ENCODE data around the gene RASL10B. TPM values are rescaled to one million over a fixed set of nuclear protein-coding genes. Genes with fewer than 3 reads are reported as not detected.
A peak's percentile ranks its signal among the peaks of the same experiment; 100 is the strongest.
"Not testable (repeated sequence)": the region's sequence is repeated elsewhere in the genome, so short reads cannot be mapped to it uniquely, and the experiment has no call there.

Gene RASL10B
- total and polyA plus RNA-seq, 7 experiments from 2014 or later = 0.14 to 0.76 (median 0.37) TPM

DNA sequence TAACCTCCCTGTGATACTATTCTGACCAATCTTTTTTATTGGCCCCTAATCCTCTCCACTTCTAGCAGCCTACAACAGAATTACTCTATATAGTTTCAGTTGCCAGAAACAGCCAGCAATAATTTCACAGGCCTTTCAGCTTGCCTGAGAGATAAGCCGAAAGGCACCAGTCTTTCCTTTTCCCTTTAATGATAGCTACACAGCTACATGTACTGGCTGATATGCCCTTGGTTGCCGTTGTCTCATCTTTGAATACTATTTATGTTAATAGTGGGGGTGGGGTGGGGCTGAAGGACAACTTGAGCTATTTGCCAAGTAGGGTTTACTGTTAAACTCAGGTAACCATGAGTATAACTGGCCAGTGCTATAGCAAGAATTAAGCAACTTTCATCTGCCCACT, 35.8 kb upstream of the RASL10B start:
- Histone ChIP-seq H3K27ac (ENCODE audit: low read depth, low read length) (no peak overlapping the region), H3K36me3 (ENCODE audit: control insufficient read depth in 2 of 3, insufficient read depth in 3 of 3, low read length in 3 of 3) (peaks cover 0 to 45% (median 27%) of the 10 kb centered on the region in 3 experiments), H3K4me3 (ENCODE audit: low read length) (no peak overlapping the region), H3K27me3 (ENCODE audit: control insufficient read depth in 2 of 2, insufficient read depth in 2 of 2, low read length in 2 of 2) (no peaks in the 10 kb centered on the region), H3K9me3 (ENCODE audit: control insufficient read depth in 2 of 3, low read length in 3 of 3) (no peaks in the 10 kb centered on the region), H3K4me1 (ENCODE audit: control insufficient read depth in 2 of 2, insufficient read depth in 2 of 2, low read length in 2 of 2) (no peaks in the 10 kb centered on the region)
- Mint-ChIP-seq H3K9me3 (no peaks in the 10 kb centered on the region), H3K27ac (no peak overlapping the region), H3K36me3 (peaks cover 3 to 44% (median 16%) of the 10 kb centered on the region in 5 donors), H3K4me1 (peaks cover 0 to 13% (median 0%) of the 10 kb centered on the region in 7 donors), H3K27me3 (no peaks in the 10 kb centered on the region), H3K4me3 (no peak overlapping the region)
- ATAC-seq (no peak), DNase-seq (no peak)
- ChIA-PET POLR2A (no interaction called here), CTCF (interaction anchor here (1.4 kb wide), 1 partner anchor 69 kb away, joined by 3 read pairs; no protein-coding TSS in a partner anchor)
- intact Hi-C loops (cut with micrococcal nuclease) = no loop called here

DNA sequence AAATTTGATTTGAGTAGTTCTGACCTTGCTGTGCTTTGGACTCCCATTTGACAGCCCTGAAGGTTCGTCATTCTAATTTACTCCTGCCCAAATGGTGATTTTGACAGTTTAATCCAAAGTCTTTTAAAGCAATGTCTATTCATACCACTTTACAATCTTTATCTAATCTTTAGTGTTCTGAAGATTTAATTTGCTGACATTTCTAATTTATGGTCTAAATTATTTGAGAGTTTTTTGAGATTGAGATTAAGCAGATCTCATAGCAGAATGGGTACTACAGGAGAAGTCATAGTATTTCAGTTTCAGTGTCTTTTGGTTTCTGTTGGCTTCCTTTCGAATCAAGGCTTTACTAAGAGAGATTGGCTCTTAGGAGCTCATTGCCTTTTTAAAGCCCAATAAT, 32.6 kb upstream of the RASL10B start:
- Histone ChIP-seq H3K27me3 (ENCODE audit: control insufficient read depth in 2 of 2, insufficient read depth in 2 of 2, low read length in 2 of 2) (no peaks in the 10 kb centered on the region), H3K4me1 (ENCODE audit: control insufficient read depth in 2 of 2, insufficient read depth in 2 of 2, low read length in 2 of 2) (no peaks in the 10 kb centered on the region), H3K4me3 (ENCODE audit: low read length) (no peak overlapping the region), H3K9me3 (ENCODE audit: control insufficient read depth in 2 of 3, low read length in 3 of 3) (no peaks in the 10 kb centered on the region), H3K36me3 (ENCODE audit: control insufficient read depth in 2 of 3, insufficient read depth in 3 of 3, low read length in 3 of 3) (peaks cover 0 to 34% (median 21%) of the 10 kb centered on the region in 3 experiments), H3K27ac (ENCODE audit: low read depth, low read length) (no peak overlapping the region)
- peaks cover 0 to 7% (median 0%) of the 10 kb centered on the region in 11 donors for H3K9me3 Mint-ChIP-seq
- no peak overlapping the region for H3K4me3 Mint-ChIP-seq
- intact Hi-C loops (cut with micrococcal nuclease) = no loop called here
- H3K36me3 Mint-ChIP-seq = peaks cover 12 to 41% (median 26%) of the 10 kb centered on the region in 5 donors
- ChIA-PET POLR2A (no interaction called here), CTCF (no interaction called here)
- DNase-seq (no peak), ATAC-seq (no peak)
- no peaks in the 10 kb centered on the region for H3K27me3 Mint-ChIP-seq
- peaks cover 0 to 15% (median 8%) of the 10 kb centered on the region in 7 donors for H3K4me1 Mint-ChIP-seq
- H3K27ac Mint-ChIP-seq = no peak overlapping the region

- no peaks in the 10 kb centered on the region for H3K27me3 ChIP-seq (ENCODE audit: control insufficient read depth in 2 of 2, insufficient read depth in 2 of 2, low read length in 2 of 2)
- Mint-ChIP-seq H3K27ac (no peak overlapping the region), H3K9me3 (peaks cover 0 to 7% (median 0%) of the 10 kb centered on the region in 11 donors), H3K4me1 (peaks cover 8 to 29% (median 21%) of the 10 kb centered on the region in 7 donors), H3K27me3 (no peaks in the 10 kb centered on the region), H3K4me3 (no peak overlapping the region), H3K36me3 (peaks cover 12 to 35% (median 22%) of the 10 kb centered on the region in 5 donors)
- H3K9me3 ChIP-seq (ENCODE audit: control insufficient read depth in 2 of 3, low read length in 3 of 3) = no peaks in the 10 kb centered on the region
- H3K27ac ChIP-seq (ENCODE audit: low read depth, low read length) = no peak overlapping the region
- no peak for DNase-seq
- ATAC-seq = no peak
- no peaks in the 10 kb centered on the region for H3K4me1 ChIP-seq (ENCODE audit: control insufficient read depth in 2 of 2, insufficient read depth in 2 of 2, low read length in 2 of 2)
- peaks cover 0 to 20% (median 14%) of the 10 kb centered on the region in 3 experiments for H3K36me3 ChIP-seq (ENCODE audit: control insufficient read depth in 2 of 3, insufficient read depth in 3 of 3, low read length in 3 of 3)
- ChIA-PET POLR2A (no interaction called here), CTCF (no interaction called here)
- no peak overlapping the region for H3K4me3 ChIP-seq (ENCODE audit: low read length)
- intact Hi-C loops (cut with micrococcal nuclease) = no loop called here
These were observed 31.3 kb upstream of the RASL10B start for GRCh38 chr17:35700150-35700549.

DNA sequence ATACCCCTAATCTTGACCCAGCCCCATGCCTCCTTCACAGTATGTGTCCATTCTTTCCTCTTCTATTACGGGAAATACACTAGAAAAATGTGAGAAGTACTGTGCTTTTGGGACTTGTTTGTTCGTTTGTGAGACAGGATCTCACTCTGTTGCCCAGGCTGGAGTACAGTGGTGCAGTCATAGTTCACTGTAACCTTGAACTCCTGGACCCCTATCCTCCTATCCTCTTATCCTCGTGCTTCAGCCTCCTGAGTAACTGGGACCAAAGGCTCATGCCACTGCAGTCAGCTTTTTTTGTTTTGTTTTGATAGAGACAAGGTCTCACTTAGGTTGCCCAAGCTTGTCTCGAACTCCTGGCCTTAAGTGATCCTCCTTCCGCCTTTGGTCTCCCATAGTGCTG, 29.9 kb upstream of the RASL10B start:
- CTCF ChIA-PET = no interaction called here
- H3K36me3 ChIP-seq (ENCODE audit: control insufficient read depth in 2 of 3, insufficient read depth in 3 of 3, low read length in 3 of 3) = peaks cover 0 to 8% (median 7%) of the 10 kb centered on the region in 3 experiments

GRCh38 chr17:35703308-35703707, 28.1 kb upstream of the RASL10B start:
- peaks cover 9 to 24% (median 14%) of the 10 kb centered on the region in 5 donors for H3K36me3 Mint-ChIP-seq
- H3K4me3 Mint-ChIP-seq; ATAC-seq; H3K9me3 Mint-ChIP-seq; H3K27me3 ChIP-seq (ENCODE audit: control insufficient read depth in 2 of 2, insufficient read depth in 2 of 2, low read length in 2 of 2); H3K9me3 ChIP-seq (ENCODE audit: control insufficient read depth in 2 of 3, low read length in 3 of 3); H3K4me3 ChIP-seq (ENCODE audit: low read length); DNase-seq; intact Hi-C loops (cut with micrococcal nuclease); CTCF ChIA-PET; H3K27ac ChIP-seq (ENCODE audit: low read depth, low read length); H3K4me1 ChIP-seq (ENCODE audit: control insufficient read depth in 2 of 2, insufficient read depth in 2 of 2, low read length in 2 of 2); H3K27ac Mint-ChIP-seq; H3K27me3 Mint-ChIP-seq; H3K36me3 ChIP-seq (ENCODE audit: control insufficient read depth in 2 of 3, insufficient read depth in 3 of 3, low read length in 3 of 3): not testable (repeated sequence)
- POLR2A ChIA-PET = interaction anchor here (0.6 kb wide), 1 partner anchor 28 kb away, joined by 3 read pairs; no protein-coding TSS in a partner anchor
- peaks cover 18 to 60% (median 39%) of the 10 kb centered on the region in 7 donors for H3K4me1 Mint-ChIP-seq

More for the DNA sequence above, 29.9 kb upstream of the RASL10B start:
- intact Hi-C loops (cut with micrococcal nuclease) = no loop called here
- no peak overlapping the region for H3K27ac ChIP-seq (ENCODE audit: low read depth, low read length)
- peaks cover 8 to 42% (median 29%) of the 10 kb centered on the region in 7 donors for H3K4me1 Mint-ChIP-seq
- ATAC-seq (no peak), DNase-seq (no peak)
- no peaks in the 10 kb centered on the region for H3K4me1 ChIP-seq (ENCODE audit: control insufficient read depth in 2 of 2, insufficient read depth in 2 of 2, low read length in 2 of 2)
- peaks cover 0 to 7% (median 0%) of the 10 kb centered on the region in 11 donors for H3K9me3 Mint-ChIP-seq
- no peak overlapping the region for H3K4me3 Mint-ChIP-seq
- peak overlapping the region in 1 of 9 donors; percentile 25 for H3K27ac Mint-ChIP-seq
- no peaks in the 10 kb centered on the region for H3K27me3 Mint-ChIP-seq
- peaks cover 9 to 24% (median 18%) of the 10 kb centered on the region in 5 donors for H3K36me3 Mint-ChIP-seq
- POLR2A ChIA-PET = no interaction called here
- H3K27me3 ChIP-seq (ENCODE audit: control insufficient read depth in 2 of 2, insufficient read depth in 2 of 2, low read length in 2 of 2) = no peaks in the 10 kb centered on the region
- no peaks in the 10 kb centered on the region for H3K9me3 ChIP-seq (ENCODE audit: control insufficient read depth in 2 of 3, low read length in 3 of 3)
- H3K4me3 ChIP-seq (ENCODE audit: low read length) = no peak overlapping the region

GRCh38 chr17:35705230-35705629, 26.2 kb upstream of the RASL10B start:
- intact Hi-C loops (cut with micrococcal nuclease) = no loop called here
- H3K27me3 Mint-ChIP-seq = no peaks in the 10 kb centered on the region
- H3K4me3 Mint-ChIP-seq = no peak overlapping the region
- CTCF ChIA-PET = no interaction called here
- H3K4me1 Mint-ChIP-seq = peaks cover 22 to 77% (median 56%) of the 10 kb centered on the region in 7 donors
- ATAC-seq = no peak
- peaks cover 9 to 28% (median 18%) of the 10 kb centered on the region in 5 donors for H3K36me3 Mint-ChIP-seq
- Histone ChIP-seq H3K27me3 (ENCODE audit: control insufficient read depth in 2 of 2, insufficient read depth in 2 of 2, low read length in 2 of 2) (no peaks in the 10 kb centered on the region), H3K4me1 (ENCODE audit: control insufficient read depth in 2 of 2, insufficient read depth in 2 of 2, low read length in 2 of 2) (peaks cover 0 to 18% of the 10 kb centered on the region in 2 donors), H3K4me3 (ENCODE audit: low read length) (no peak overlapping the region), H3K9me3 (ENCODE audit: control insufficient read depth in 2 of 3, low read length in 3 of 3) (no peaks in the 10 kb centered on the region), H3K36me3 (ENCODE audit: control insufficient read depth in 2 of 3, insufficient read depth in 3 of 3, low read length in 3 of 3) (peaks cover 0 to 12% (median 5%) of the 10 kb centered on the region in 3 experiments), H3K27ac (ENCODE audit: low read depth, low read length) (no peak overlapping the region)
- H3K9me3 Mint-ChIP-seq = peaks cover 0 to 7% (median 0%) of the 10 kb centered on the region in 11 donors
- peak overlapping the region in 5 of 9 donors; percentile 11 to 49 (median 37) for H3K27ac Mint-ChIP-seq
- no peak for DNase-seq
- POLR2A ChIA-PET = interaction anchor here (1.0 kb wide), 1 partner anchor 9 kb away, joined by 4 read pairs; no protein-coding TSS in a partner anchor

DNA sequence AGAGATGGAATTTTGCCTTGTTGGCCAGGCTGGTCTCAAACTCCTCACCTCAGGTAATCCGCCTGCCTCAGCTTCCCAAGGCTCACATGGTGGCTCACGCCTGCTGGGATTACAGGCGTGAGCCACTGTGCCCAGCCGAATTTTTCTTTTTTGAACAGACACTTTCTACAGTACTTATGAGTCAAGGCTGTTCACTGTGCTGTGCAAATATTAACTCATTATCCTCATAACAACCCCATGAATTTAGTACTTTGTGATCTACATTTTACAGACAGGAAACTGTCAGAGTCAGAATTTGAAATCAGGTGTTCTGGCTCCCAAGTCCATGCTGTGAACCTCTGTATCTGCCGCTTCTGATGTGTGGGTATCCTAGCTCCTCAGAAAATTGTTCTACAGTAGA, 25.7 kb upstream of the RASL10B start:
- H3K4me3 ChIP-seq (ENCODE audit: low read length) = no peak overlapping the region
- no peaks in the 10 kb centered on the region for H3K9me3 ChIP-seq (ENCODE audit: control insufficient read depth in 2 of 3, low read length in 3 of 3)
- POLR2A ChIA-PET = interaction anchor here (1.0 kb wide), 1 partner anchor 8 kb away, joined by 4 read pairs; no protein-coding TSS in a partner anchor
- no peak for ATAC-seq
- Mint-ChIP-seq H3K4me3 (no peak overlapping the region), H3K9me3 (peaks cover 0 to 7% (median 0%) of the 10 kb centered on the region in 11 donors), H3K27me3 (no peaks in the 10 kb centered on the region), H3K27ac (peak overlapping the region in 5 of 9 donors; percentile 9 to 37 (median 28)), H3K4me1 (peaks cover 22 to 82% (median 61%) of the 10 kb centered on the region in 7 donors), H3K36me3 (peaks cover 9 to 30% (median 20%) of the 10 kb centered on the region in 5 donors)
- H3K4me1 ChIP-seq (ENCODE audit: control insufficient read depth in 2 of 2, insufficient read depth in 2 of 2, low read length in 2 of 2) = peaks cover 0 to 18% of the 10 kb centered on the region in 2 donors
- H3K27me3 ChIP-seq (ENCODE audit: control insufficient read depth in 2 of 2, insufficient read depth in 2 of 2, low read length in 2 of 2) = no peaks in the 10 kb centered on the region
- no peak for DNase-seq
- CTCF ChIA-PET = no interaction called here
- no peak overlapping the region for H3K27ac ChIP-seq (ENCODE audit: low read depth, low read length)
- peaks cover 0 to 13% (median 5%) of the 10 kb centered on the region in 3 experiments for H3K36me3 ChIP-seq (ENCODE audit: control insufficient read depth in 2 of 3, insufficient read depth in 3 of 3, low read length in 3 of 3)
- intact Hi-C loops (cut with micrococcal nuclease) = no loop called here

Data from naive thymus-derived CD4-positive, alpha-beta T cell (primary cell).